HCT116 (cell line): ENCODE data around the gene PRR7. TPM values are rescaled to one million over a fixed set of nuclear protein-coding genes. Genes with fewer than 3 reads are reported as not detected.

ENCODE experiments used
- ATAC-seq: fragments of 200-7000 bp; cut with Tn5 transposase; 2 replicates; pipeline ENCODE4 v1.9.1; 2020; ENCODE audit warnings: mild to moderate bottlenecking, moderate library complexity
- BruUV-seq: library from RNA; stranded (reverse); fragments of 400-500 nt; replicated peaks from 2 replicates; lab custom pipeline; 2021; lab: Mats Ljungman, UMichigan
- CTCF ChIA-PET: fragments of 300-600 bp; sonication (Branson Sonifier 250); formaldehyde crosslinking; loops from one replicate; lab custom pipeline; 2021; ENCODE audit warnings: antibody characterized with exemption; lab: Charles Lee
- POLR2A ChIA-PET: fragments of 300-600, 350-600 bp; sonication (Branson Sonifier 250); formaldehyde crosslinking; loops from one replicate; lab custom pipeline; 2021; ENCODE audit warnings: antibody characterized with exemption; lab: Charles Lee
- RAD21 ChIA-PET, 2 experiments: fragments of 300-600 bp; sonication (Branson Sonifier 250); formaldehyde crosslinking; loops; one replicate each; lab custom pipeline; 2023; ENCODE audit warnings: low total read pairs in 2 of 2; ENCODE audit not compliant: uncharacterized antibody in 2 of 2, unreplicated experiment in 2 of 2, low non-redundant PET in 1 of 2; lab: Charles Lee
- DNase-seq: peaks from one replicate; pipeline ENCODE4 v3.0.0-alpha.2; 2010; ENCODE audit warnings: low read depth, low spot score
- H2AFZ ChIP-seq: fragments of 200-600 bp; shearing (Covaris generic), sonication (generic); 2 replicates; pipeline ENCODE4 v1.6.1; 2017; ENCODE audit warnings: low read depth, mixed run types, mixed read lengths, antibody characterized with exemption, low read length; ENCODE audit not compliant: poor library complexity, severe bottlenecking
- H3K27ac ChIP-seq: 2 replicates; pipeline ENCODE4 v1.5.1; 2012; ENCODE audit warnings: low read depth, low read length
- H3K27me3 ChIP-seq: fragments of 200-600 bp; sonication (generic); 2 replicates; pipeline ENCODE4 v1.6.1; 2016; ENCODE audit warnings: mixed run types, low read length, mixed read lengths; ENCODE audit not compliant: insufficient read depth
- H3K36me3 ChIP-seq, 2 experiments: fragments of 200-500 bp in 1 of 2; fragments of 200-600 bp in 1 of 2; sonication (Bioruptor generic) in 1 of 2; sonication (generic) in 1 of 2; 2 replicates each; pipeline versions ENCODE4 v1.5.1 to v1.6.1; 2014 to 2016; ENCODE audit warnings: low read length in 2 of 2, inconsistent platforms in 1 of 2, mixed read lengths in 1 of 2, mixed run types in 1 of 2; ENCODE audit not compliant: insufficient read depth in 2 of 2, control insufficient read depth in 1 of 2
- H3K4me1 ChIP-seq, 2 experiments: fragments of 200-600 bp in 1 of 2; sonication (generic) in 1 of 2; 2 replicates each; pipeline versions ENCODE4 v1.5.1 to v1.6.1; 2012 to 2017; ENCODE audit warnings: low read length in 2 of 2, inconsistent platforms in 1 of 2, mild to moderate bottlenecking in 1 of 2, mixed read lengths in 1 of 2, mixed run types in 1 of 2, moderate library complexity in 1 of 2; ENCODE audit not compliant: insufficient read depth in 2 of 2, control insufficient read depth in 1 of 2
- H3K4me2 ChIP-seq: fragments of 200-600 bp; sonication (generic); 2 replicates; pipeline ENCODE4 v1.6.1; 2017; ENCODE audit warnings: mixed run types, low read length, mixed read lengths
- H3K4me3 ChIP-seq, 2 experiments: fragments of 200-600 bp in 1 of 2; sonication (generic) in 1 of 2; replicated peaks in 1 of 2; 2 replicates each; pipeline ENCODE4 v1.5.1; 2011 to 2016; ENCODE audit warnings: low read length in 2 of 2, control low read depth in 1 of 2, low read depth in 1 of 2, mild to moderate bottlenecking in 1 of 2, mixed read lengths in 1 of 2, mixed run types in 1 of 2
- H3K79me2 ChIP-seq: fragments of 200-600 bp; sonication (generic); 2 replicates; pipeline ENCODE4 v1.6.1; 2017; ENCODE audit warnings: mild to moderate bottlenecking, mixed run types, low read length, moderate library complexity, mixed read lengths; ENCODE audit not compliant: insufficient read depth
- H3K9ac ChIP-seq: fragments of 200-600 bp; sonication (generic); 2 replicates; pipeline ENCODE4 v1.6.1; 2016; ENCODE audit warnings: low read length, mixed read lengths
- H3K9me2 ChIP-seq: fragments of 200-600 bp; sonication (generic), shearing (Covaris generic); 2 replicates; pipeline ENCODE4 v1.6.1; 2017; ENCODE audit warnings: mixed run types, mild to moderate bottlenecking, moderate library complexity; ENCODE audit not compliant: insufficient read depth
- H3K9me3 ChIP-seq, 2 experiments: fragments of 200-500 bp in 1 of 2; fragments of 200-600 bp in 1 of 2; sonication (Bioruptor generic) in 1 of 2; sonication (generic) in 1 of 2; 2 replicates each; pipeline ENCODE4 v1.6.1; 2014 to 2017; ENCODE audit warnings: low read length in 2 of 2, mixed read lengths in 2 of 2, inconsistent platforms in 1 of 2, low read depth in 1 of 2, mild to moderate bottlenecking in 1 of 2, mixed run types in 1 of 2, moderate library complexity in 1 of 2; ENCODE audit not compliant: control insufficient read depth in 1 of 2, insufficient read depth in 1 of 2
- H4K20me1 ChIP-seq: fragments of 200-600 bp; sonication (generic), shearing (Covaris generic); 2 replicates; pipeline ENCODE4 v1.6.1; 2017; ENCODE audit warnings: mixed run types, mild to moderate bottlenecking, moderate library complexity; ENCODE audit not compliant: insufficient read depth
- ATF3 ChIP-seq: IDR thresholded peaks from 2 replicates; pipeline ENCODE4 v1.6.1; 2012
- CBX3 ChIP-seq: IDR thresholded peaks from 2 replicates; pipeline ENCODE4 v1.6.1; 2012; ENCODE audit warnings: low read depth
- CEBPB ChIP-seq: IDR thresholded peaks from 2 replicates; pipeline ENCODE4 v1.6.1; 2012; ENCODE audit warnings: low read depth
- CTCF ChIP-seq, 3 experiments: fragments of 200-600 bp in 1 of 3; sonication (generic) in 1 of 3; IDR thresholded peaks in 2 of 3; conservative IDR thresholded peaks in 1 of 3; 2 replicates each; pipeline ENCODE4 v1.5.1; 2012 to 2017; ENCODE audit warnings: low read depth in 2 of 3, low read length in 2 of 3, antibody characterized with exemption in 1 of 3, borderline replicate concordance in 1 of 3, control low read depth in 1 of 3, mild to moderate bottlenecking in 1 of 3, mixed read lengths in 1 of 3, mixed run types in 1 of 3, moderate library complexity in 1 of 3; ENCODE audit not compliant: insufficient read depth in 1 of 3
- EGR1 ChIP-seq: IDR thresholded peaks from 2 replicates; pipeline ENCODE4 v1.6.1; 2012; ENCODE audit warnings: low read depth
- ELF1 ChIP-seq: IDR thresholded peaks from 2 replicates; pipeline ENCODE4 v1.6.1; 2012; ENCODE audit warnings: low read depth, borderline replicate concordance
- EZH2 ChIP-seq: fragments of 200-600 bp; sonication (generic); IDR thresholded peaks from 2 replicates; pipeline ENCODE4 v1.6.1; 2017; ENCODE audit warnings: antibody characterized with exemption, mixed run types
- EZH2phosphoT487 ChIP-seq: fragments of 200-600 bp; IDR thresholded peaks from 2 replicates; pipeline ENCODE4 v1.6.1; 2018; ENCODE audit warnings: antibody characterized with exemption, borderline replicate concordance
- JUND ChIP-seq: IDR thresholded peaks from 2 replicates; pipeline ENCODE4 v1.6.1; 2012
- POLR2A ChIP-seq: IDR thresholded peaks from 2 replicates; pipeline ENCODE4 v1.7.0; 2011; ENCODE audit warnings: borderline replicate concordance; ENCODE audit not compliant: insufficient read depth, insufficient read length; ENCODE audit errors: extremely low read depth
- POLR2AphosphoS5 ChIP-seq: IDR thresholded peaks from 2 replicates; pipeline ENCODE4 v1.6.1; 2011; ENCODE audit warnings: mild to moderate bottlenecking, low read depth, low read length, moderate library complexity
- SP1 ChIP-seq: IDR thresholded peaks from 2 replicates; pipeline ENCODE4 v1.6.1; 2012; ENCODE audit warnings: low read depth
- SRF ChIP-seq: IDR thresholded peaks from 2 replicates; pipeline ENCODE4 v1.6.1; 2012; ENCODE audit warnings: low read depth
- TCF7L2 ChIP-seq: IDR thresholded peaks from 2 replicates; pipeline ENCODE4 v1.7.0; 2011; ENCODE audit warnings: borderline replicate concordance, inconsistent platforms; ENCODE audit not compliant: insufficient read depth, insufficient read length; ENCODE audit errors: extremely low read depth
- YY1 ChIP-seq: IDR thresholded peaks from 2 replicates; pipeline ENCODE4 v1.6.1; 2011; ENCODE audit warnings: low read length, low read depth, moderate library complexity, mild to moderate bottlenecking; ENCODE audit not compliant: insufficient replicate concordance; ENCODE audit errors: extremely low read depth
- ZNF274 ChIP-seq: fragments of 200-500 bp; sonication (Bioruptor generic); IDR thresholded peaks from 2 replicates; pipeline ENCODE4 v1.6.1; 2014; ENCODE audit warnings: mild to moderate bottlenecking, low read depth, low read length, inconsistent platforms
- intact Hi-C: fragments of 100-400 bp; cut with micrococcal nuclease; formaldehyde crosslinking; loops from 2 replicates; pipeline ENCODE4 v1.10.0; 2022
- total RNA-seq: library from RNA; stranded (reverse); gene quantifications from one replicate; pipeline ENCODE4 v1.2.1, GENCODE V29; 2021; ENCODE audit not compliant: unreplicated experiment
- TF ChIP-seq, protein P1 (sequence below): IDR thresholded peaks from 2 replicates; pipeline ENCODE4 v1.6.1; 2011; ENCODE audit warnings: mild to moderate bottlenecking, low read length, moderate library complexity; ENCODE audit not compliant: insufficient replicate concordance; ENCODE audit errors: extremely low read depth

Gene PRR7
- total RNA-seq, 1 experiment from 2014 or later, result 39.9 TPM

GRCh38 chr5:177430140-177430951, 16.3 kb upstream of the PRR7 start (continued):
- no peak for TF ChIP-seq TCF7L2
- no peak for TF ChIP-seq EZH2phosphoT487
- no peak for TF ChIP-seq CBX3
- no peak for TF ChIP-seq YY1
- no peak for TF ChIP-seq POLR2AphosphoS5
- no peak for TF ChIP-seq JUND
- no peak for TF ChIP-seq CEBPB

- intact Hi-C loops, result no loop called here
- DNase-seq (no peak), ATAC-seq (no peak)
- Histone ChIP-seq H3K79me2 (peaks cover 39% of the 10 kb centered on the region), H3K9me3 (no peaks in the 10 kb centered on the region), H3K9me2 (no peaks in the 10 kb centered on the region), H3K27me3 (no peaks in the 10 kb centered on the region), H4K20me1 (no peaks in the 10 kb centered on the region), H3K36me3 (peaks cover 18 to 41% of the 10 kb centered on the region in 2 experiments; a peak in 3 of 4 replicates), H2AFZ (no peak overlapping the region), H3K9ac (no peak overlapping the region), H3K27ac (no peak overlapping the region), H3K4me3 (no peak overlapping the region), H3K4me2 (no peak overlapping the region), H3K4me1 (peaks cover 7 to 18% of the 10 kb centered on the region in 2 experiments; a peak in 3 of 4 replicates)
- POLR2A ChIA-PET, result no interaction called here
- BruUV-seq, result no TSS peak
- RAD21 ChIA-PET, result no interaction called here
- CTCF ChIA-PET, result no interaction called here
- TF ChIP-seq TCF7L2 (no peak), EGR1 (no peak), SP1 (no peak), EZH2 (no peak), CTCF (IDR thresholded peaks at IDR 0.05 in 2 of 3, conservative IDR thresholded peaks at IDR 0.05 in 1 of 3; ENCODE audit: borderline replicate concordance in 1 of 3, insufficient read depth in 1 of 3, low read depth in 2 of 3, low read length in 2 of 3) (no peak), SRF (no peak), ZNF274 (no peak), ELF1 (no peak), ATF3 (no peak), POLR2AphosphoS5 (no peak), POLR2A (no peak)
- TF ChIP-seq, protein P1, sequence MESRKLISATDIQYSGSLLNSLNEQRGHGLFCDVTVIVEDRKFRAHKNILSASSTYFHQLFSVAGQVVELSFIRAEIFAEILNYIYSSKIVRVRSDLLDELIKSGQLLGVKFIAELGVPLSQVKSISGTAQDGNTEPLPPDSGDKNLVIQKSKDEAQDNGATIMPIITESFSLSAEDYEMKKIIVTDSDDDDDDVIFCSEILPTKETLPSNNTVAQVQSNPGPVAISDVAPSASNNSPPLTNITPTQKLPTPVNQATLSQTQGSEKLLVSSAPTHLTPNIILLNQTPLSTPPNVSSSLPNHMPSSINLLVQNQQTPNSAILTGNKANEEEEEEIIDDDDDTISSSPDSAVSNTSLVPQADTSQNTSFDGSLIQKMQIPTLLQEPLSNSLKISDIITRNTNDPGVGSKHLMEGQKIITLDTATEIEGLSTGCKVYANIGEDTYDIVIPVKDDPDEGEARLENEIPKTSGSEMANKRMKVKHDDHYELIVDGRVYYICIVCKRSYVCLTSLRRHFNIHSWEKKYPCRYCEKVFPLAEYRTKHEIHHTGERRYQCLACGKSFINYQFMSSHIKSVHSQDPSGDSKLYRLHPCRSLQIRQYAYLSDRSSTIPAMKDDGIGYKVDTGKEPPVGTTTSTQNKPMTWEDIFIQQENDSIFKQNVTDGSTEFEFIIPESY, result no peak
Observed at GRCh38 chr5:177430972-177431316, 15.7 kb upstream of the PRR7 start.
